ENCODE measurements around the gene GABRB2.
A peak's percentile ranks its signal among the peaks of the same experiment; 100 is the strongest.

The GABRB2 gene

GRCh38 chr5:161548487-161549094, 2.1 kb upstream of the GABRB2 start:
- DNase-seq (ENCODE audit: insufficient read length, low spot score) (no peak), FAIRE-seq (no peak)
- no peak for TF ChIP-seq CTCF (IDR thresholded peaks at IDR 0.05; ENCODE audit: insufficient read depth, missing control alignments)

GRCh38 chr5:161547738-161548486, 1.4 kb upstream of the GABRB2 start:
- FAIRE-seq (no peak), DNase-seq (ENCODE audit: insufficient read length, low spot score) (peak; percentile 16)
- no peak for TF ChIP-seq CTCF (IDR thresholded peaks at IDR 0.05; ENCODE audit: insufficient read depth, missing control alignments)

DNA sequence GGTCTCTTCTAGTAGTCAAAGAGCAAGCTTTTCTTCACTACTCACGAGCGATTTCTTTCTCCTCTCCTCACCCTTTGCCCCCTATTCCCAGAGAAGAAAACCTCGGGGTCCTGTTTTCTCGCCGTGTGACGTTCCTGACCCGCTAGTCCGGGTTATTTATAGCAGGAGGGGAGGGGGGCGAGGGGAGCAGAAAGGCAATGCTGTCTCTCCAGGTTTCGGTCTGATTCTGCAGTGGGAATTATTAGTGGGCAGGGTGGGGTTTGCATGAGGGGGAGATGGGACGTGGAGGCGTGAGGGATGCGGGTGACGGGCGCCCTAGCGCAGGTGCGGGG, 847 bp upstream of the GABRB2 start:
- DNase-seq (ENCODE audit: insufficient read length, low spot score) (peak; percentile 17), FAIRE-seq (no peak)
- TF ChIP-seq CTCF (IDR thresholded peaks at IDR 0.05; ENCODE audit: insufficient read depth, missing control alignments), result no peak

- FAIRE-seq, result no peak
- DNase-seq (ENCODE audit: insufficient read length, low spot score), result no peak
- no peak for TF ChIP-seq CTCF (IDR thresholded peaks at IDR 0.05; ENCODE audit: insufficient read depth, missing control alignments)
Observed at GRCh38 chr5:161546095-161546469, 443 bp downstream of the GABRB2 start.

- DNase-seq (ENCODE audit: insufficient read length, low spot score), result no peak
- TF ChIP-seq CTCF (IDR thresholded peaks at IDR 0.05; ENCODE audit: insufficient read depth, missing control alignments), result no peak
- FAIRE-seq, result no peak
Observed at GRCh38 chr5:161545344-161546094, 1.0 kb downstream of the GABRB2 start.

DNA sequence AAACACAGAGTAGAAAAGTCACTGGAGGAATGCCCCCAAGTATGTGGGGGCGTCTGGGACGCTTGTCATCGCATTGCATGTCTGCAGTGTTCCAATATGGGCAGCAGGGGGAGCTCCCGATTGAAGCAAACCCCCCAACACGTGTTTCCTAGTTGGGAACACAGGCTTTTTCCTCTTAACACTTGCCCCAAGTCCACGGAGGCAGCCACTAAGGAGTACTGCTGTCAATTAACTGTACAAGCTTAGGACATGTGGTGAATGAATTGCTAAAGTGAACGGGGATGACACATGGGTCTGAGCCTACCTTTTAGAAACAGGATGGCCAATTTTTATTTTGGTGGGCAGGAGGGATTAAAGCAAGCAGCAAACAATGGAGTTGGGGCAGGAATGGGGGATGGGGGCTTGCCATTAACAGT, 2.2 kb downstream of the GABRB2 start:
- FAIRE-seq, result peak; percentile 64

More for the DNA sequence above, 2.2 kb downstream of the GABRB2 start:
- DNase-seq (ENCODE audit: insufficient read length, low spot score), result peak; percentile 16
- peak; percentile 85 for TF ChIP-seq CTCF (IDR thresholded peaks at IDR 0.05; ENCODE audit: insufficient read depth, missing control alignments)
